Measurements from ENCODE around the gene ARHGAP22.

DNA sequence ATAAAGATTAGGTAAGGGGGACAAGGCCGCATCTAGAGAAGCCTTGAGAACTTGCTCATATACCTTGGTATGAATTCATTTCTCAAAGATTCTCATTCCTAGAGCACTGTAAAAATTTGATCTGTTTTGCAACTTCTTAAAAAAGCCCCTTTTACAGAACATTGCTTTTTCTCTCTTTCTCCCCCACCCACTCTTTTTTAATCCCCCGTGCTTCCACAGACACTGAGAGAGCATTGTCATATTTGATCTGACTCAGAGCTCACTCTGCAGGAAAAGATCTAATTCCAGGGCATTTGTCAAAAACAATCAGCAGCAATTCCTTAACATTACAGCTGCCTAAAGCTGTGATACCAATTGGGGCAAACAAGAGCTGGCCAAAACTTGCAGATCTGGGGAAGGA lies 92.0 kb downstream of the ARHGAP22 start:
- TF ChIP-seq, protein P1, sequence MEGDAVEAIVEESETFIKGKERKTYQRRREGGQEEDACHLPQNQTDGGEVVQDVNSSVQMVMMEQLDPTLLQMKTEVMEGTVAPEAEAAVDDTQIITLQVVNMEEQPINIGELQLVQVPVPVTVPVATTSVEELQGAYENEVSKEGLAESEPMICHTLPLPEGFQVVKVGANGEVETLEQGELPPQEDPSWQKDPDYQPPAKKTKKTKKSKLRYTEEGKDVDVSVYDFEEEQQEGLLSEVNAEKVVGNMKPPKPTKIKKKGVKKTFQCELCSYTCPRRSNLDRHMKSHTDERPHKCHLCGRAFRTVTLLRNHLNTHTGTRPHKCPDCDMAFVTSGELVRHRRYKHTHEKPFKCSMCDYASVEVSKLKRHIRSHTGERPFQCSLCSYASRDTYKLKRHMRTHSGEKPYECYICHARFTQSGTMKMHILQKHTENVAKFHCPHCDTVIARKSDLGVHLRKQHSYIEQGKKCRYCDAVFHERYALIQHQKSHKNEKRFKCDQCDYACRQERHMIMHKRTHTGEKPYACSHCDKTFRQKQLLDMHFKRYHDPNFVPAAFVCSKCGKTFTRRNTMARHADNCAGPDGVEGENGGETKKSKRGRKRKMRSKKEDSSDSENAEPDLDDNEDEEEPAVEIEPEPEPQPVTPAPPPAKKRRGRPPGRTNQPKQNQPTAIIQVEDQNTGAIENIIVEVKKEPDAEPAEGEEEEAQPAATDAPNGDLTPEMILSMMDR (IDR thresholded peaks at IDR 0.05 in 2 of 3, conservative IDR thresholded peaks at IDR 0.05 in 1 of 3; ENCODE audit: borderline replicate concordance in 1 of 3, insufficient read depth in 1 of 3, low read depth in 2 of 3, low read length in 2 of 3), result no peak
- TF ChIP-seq EZH2phosphoT487 (IDR thresholded peaks at IDR 0.05; ENCODE audit: borderline replicate concordance), result no peak
- TF ChIP-seq EZH2 (IDR thresholded peaks at IDR 0.05), result no peak
- no peak for TF ChIP-seq POLR2A (IDR thresholded peaks at IDR 0.05; ENCODE audit: borderline replicate concordance, extremely low read depth, insufficient read depth, insufficient read length)
- no peak for TF ChIP-seq POLR2AphosphoS5 (IDR thresholded peaks at IDR 0.05; ENCODE audit: low read depth, low read length)
- TF ChIP-seq, protein P2, sequence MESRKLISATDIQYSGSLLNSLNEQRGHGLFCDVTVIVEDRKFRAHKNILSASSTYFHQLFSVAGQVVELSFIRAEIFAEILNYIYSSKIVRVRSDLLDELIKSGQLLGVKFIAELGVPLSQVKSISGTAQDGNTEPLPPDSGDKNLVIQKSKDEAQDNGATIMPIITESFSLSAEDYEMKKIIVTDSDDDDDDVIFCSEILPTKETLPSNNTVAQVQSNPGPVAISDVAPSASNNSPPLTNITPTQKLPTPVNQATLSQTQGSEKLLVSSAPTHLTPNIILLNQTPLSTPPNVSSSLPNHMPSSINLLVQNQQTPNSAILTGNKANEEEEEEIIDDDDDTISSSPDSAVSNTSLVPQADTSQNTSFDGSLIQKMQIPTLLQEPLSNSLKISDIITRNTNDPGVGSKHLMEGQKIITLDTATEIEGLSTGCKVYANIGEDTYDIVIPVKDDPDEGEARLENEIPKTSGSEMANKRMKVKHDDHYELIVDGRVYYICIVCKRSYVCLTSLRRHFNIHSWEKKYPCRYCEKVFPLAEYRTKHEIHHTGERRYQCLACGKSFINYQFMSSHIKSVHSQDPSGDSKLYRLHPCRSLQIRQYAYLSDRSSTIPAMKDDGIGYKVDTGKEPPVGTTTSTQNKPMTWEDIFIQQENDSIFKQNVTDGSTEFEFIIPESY (IDR thresholded peaks at IDR 0.05; ENCODE audit: extremely low read depth, insufficient replicate concordance, low read length), result no peak
- TF ChIP-seq TCF7L2 (IDR thresholded peaks at IDR 0.05; ENCODE audit: borderline replicate concordance, extremely low read depth, insufficient read depth, insufficient read length), result no peak

Data from HCT116 (cell line).